Vagina (tissue), 2 donors: ENCODE measurements around the gene AFF3.
"Not testable (repeated sequence)": the region's sequence is repeated elsewhere in the genome, so short reads cannot be mapped to it uniquely, and the experiment has no call there.

Experiments
- POLR2A ChIP-seq, 2 donors: fragments of 450-650 bp; IDR thresholded peaks; one replicate each; pipeline ENCODE4 v1.6.1; 2017; ENCODE audit warnings: antibody characterized with exemption in 2 of 2, mild to moderate bottlenecking in 2 of 2, moderate library complexity in 2 of 2
- POLR2AphosphoS5 ChIP-seq, 2 donors: sonication (generic); formaldehyde crosslinking; IDR thresholded peaks; one replicate each; pipeline ENCODE4 v1.9.0; 2017; ENCODE audit warnings: antibody characterized with exemption in 2 of 2, mild to moderate bottlenecking in 2 of 2, low read depth in 1 of 2; ENCODE audit not compliant: insufficient read depth in 1 of 2
- TF ChIP-seq, protein P1 (sequence below), 3 experiments: fragments of 450-650 bp in 2 of 3; fragments of 200-600 bp in 1 of 3; sonication (generic) in 1 of 3; IDR thresholded peaks; one replicate each; pipeline ENCODE4 v1.5.1; 2017 to 2019; ENCODE audit warnings: antibody characterized with exemption in 3 of 3, mild to moderate bottlenecking in 2 of 3, moderate library complexity in 2 of 3

GRCh38 chr2:99773642-99774041 lies 368.7 kb downstream of the AFF3 start:
- TF ChIP-seq, protein P1, sequence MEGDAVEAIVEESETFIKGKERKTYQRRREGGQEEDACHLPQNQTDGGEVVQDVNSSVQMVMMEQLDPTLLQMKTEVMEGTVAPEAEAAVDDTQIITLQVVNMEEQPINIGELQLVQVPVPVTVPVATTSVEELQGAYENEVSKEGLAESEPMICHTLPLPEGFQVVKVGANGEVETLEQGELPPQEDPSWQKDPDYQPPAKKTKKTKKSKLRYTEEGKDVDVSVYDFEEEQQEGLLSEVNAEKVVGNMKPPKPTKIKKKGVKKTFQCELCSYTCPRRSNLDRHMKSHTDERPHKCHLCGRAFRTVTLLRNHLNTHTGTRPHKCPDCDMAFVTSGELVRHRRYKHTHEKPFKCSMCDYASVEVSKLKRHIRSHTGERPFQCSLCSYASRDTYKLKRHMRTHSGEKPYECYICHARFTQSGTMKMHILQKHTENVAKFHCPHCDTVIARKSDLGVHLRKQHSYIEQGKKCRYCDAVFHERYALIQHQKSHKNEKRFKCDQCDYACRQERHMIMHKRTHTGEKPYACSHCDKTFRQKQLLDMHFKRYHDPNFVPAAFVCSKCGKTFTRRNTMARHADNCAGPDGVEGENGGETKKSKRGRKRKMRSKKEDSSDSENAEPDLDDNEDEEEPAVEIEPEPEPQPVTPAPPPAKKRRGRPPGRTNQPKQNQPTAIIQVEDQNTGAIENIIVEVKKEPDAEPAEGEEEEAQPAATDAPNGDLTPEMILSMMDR (IDR thresholded peaks at IDR 0.05): not testable (repeated sequence)
- TF ChIP-seq POLR2A (IDR thresholded peaks at IDR 0.05); POLR2AphosphoS5 (IDR thresholded peaks at IDR 0.05; ENCODE audit: insufficient read depth in 1 of 2, low read depth in 1 of 2): not testable (repeated sequence)
